NAMALWA (cell line): ENCODE results near the gene CFLAR.
A peak's percentile ranks its signal among the peaks of the same experiment; 100 is the strongest.
"Not testable (repeated sequence)": the region's sequence is repeated elsewhere in the genome, so short reads cannot be mapped to it uniquely, and the experiment has no call there.

Experiments used
- DNase-seq: peaks from one replicate; pipeline ENCODE4 v3.0.0-alpha.2; 2015; ENCODE audit warnings: low spot score

Gene CFLAR

GRCh38 chr2:201116115-201116958, at the start of gene CFLAR:
Gene CFLAR, plus strand, starts transcription at chr2:201116164. Its CDS starts 13,702 bp downstream, at chr2:201129866.
- peak; percentile 62 for DNase-seq

GRCh38 chr2:201070948-201071478, 45.0 kb upstream of the CFLAR start:
- DNase-seq, result peak; percentile 48

GRCh38 chr2:201071479-201072200, 44.3 kb upstream of the CFLAR start, which contains the start of the genes HYCC2 and NDUFB3:
Gene HYCC2, minus strand, starts transcription at chr2:201071671. Its CDS starts 47,662 bp downstream, at chr2:201024009.
Gene NDUFB3, plus strand, starts transcription at chr2:201072001. Its CDS starts 6,882 bp downstream, at chr2:201078883.
- DNase-seq, result peak; percentile 97

GRCh38 chr2:201072201-201072530, 43.8 kb upstream of the CFLAR start:
- no peak for DNase-seq

GRCh38 chr2:201073071-201073470, 42.9 kb upstream of the CFLAR start:
- DNase-seq, result no peak

- no peak for DNase-seq
Measured at GRCh38 chr2:201074996-201075395, 41.0 kb upstream of the CFLAR start.

- no peak for DNase-seq
Measured at GRCh38 chr2:201084863-201085262, 31.1 kb upstream of the CFLAR start.

- DNase-seq, result no peak
Measured at GRCh38 chr2:201090574-201090973, 25.4 kb upstream of the CFLAR start.

- no peak for DNase-seq
Measured at GRCh38 chr2:201093573-201093972, 22.4 kb upstream of the CFLAR start.

GRCh38 chr2:201100497-201100896, 15.5 kb upstream of the CFLAR start:
- DNase-seq, result no peak

- no peak for DNase-seq
Measured at GRCh38 chr2:201105759-201106158, 10.2 kb upstream of the CFLAR start.

GRCh38 chr2:201107624-201108023, 8.3 kb upstream of the CFLAR start:
- DNase-seq, result no peak

- no peak for DNase-seq
Measured at GRCh38 chr2:201108341-201108740, 7.6 kb upstream of the CFLAR start.

- DNase-seq, result no peak
Measured at GRCh38 chr2:201109186-201109585, 6.8 kb upstream of the CFLAR start.

- DNase-seq, result no peak
Measured at GRCh38 chr2:201110615-201111014, 5.3 kb upstream of the CFLAR start.

GRCh38 chr2:201111096-201111495, 4.9 kb upstream of the CFLAR start:
- DNase-seq, result no peak

GRCh38 chr2:201114350-201114749, 1.6 kb upstream of the CFLAR start:
- no peak for DNase-seq

- DNase-seq, result no peak
Measured at GRCh38 chr2:201114846-201115245, 1.1 kb upstream of the CFLAR start.

- DNase-seq, result peak; percentile 95
Measured at GRCh38 chr2:201116959-201117734, 1.2 kb downstream of the CFLAR start.

- DNase-seq, result not testable (repeated sequence)
Measured at GRCh38 chr2:201117735-201118094, 1.8 kb downstream of the CFLAR start.

- DNase-seq, result peak; percentile 93
Measured at GRCh38 chr2:201118121-201118960, 2.4 kb downstream of the CFLAR start.
